GM19240 (cell line): ENCODE measurements around the gene AKAP17A.
A peak's percentile ranks its signal among the peaks of the same experiment; 100 is the strongest.

ENCODE experiments used
- DNase-seq: peaks from one replicate; pipeline ENCODE4 v3.0.0; 2011; ENCODE audit warnings: low spot score; ENCODE audit not compliant: insufficient read length

Gene AKAP17A

GRCh38 chrX:1582686-1583437, 8.5 kb upstream of the AKAP17A start:
- no peak for DNase-seq

- no peak for DNase-seq
Measured at GRCh38 chrX:1584237-1585011, 7.0 kb upstream of the AKAP17A start.

- no peak for DNase-seq
Measured at GRCh38 chrX:1587161-1587560, 4.2 kb upstream of the AKAP17A start.

- no peak for DNase-seq
Measured at GRCh38 chrX:1589356-1590130, 1.9 kb upstream of the AKAP17A start.

- no peak for DNase-seq
Measured at GRCh38 chrX:1591863-1592469, 562 bp downstream of the AKAP17A start.

- peak; percentile 60 for DNase-seq
Measured at GRCh38 chrX:1592470-1593142, 1.2 kb downstream of the AKAP17A start.

- no peak for DNase-seq
Measured at GRCh38 chrX:1593286-1594271, 2.2 kb downstream of the AKAP17A start.

GRCh38 chrX:1595711-1596060, 4.3 kb downstream of the AKAP17A start:
- DNase-seq: no peak

GRCh38 chrX:1596676-1597344, 5.4 kb downstream of the AKAP17A start:
- DNase-seq: no peak

- no peak for DNase-seq
Measured at GRCh38 chrX:1597345-1598020, 6.1 kb downstream of the AKAP17A start.

- no peak for DNase-seq
Measured at GRCh38 chrX:1598021-1598875, 6.8 kb downstream of the AKAP17A start.

GRCh38 chrX:1598876-1599790, 7.7 kb downstream of the AKAP17A start:
- DNase-seq: no peak

GRCh38 chrX:1599791-1600405, 8.5 kb downstream of the AKAP17A start:
- no peak for DNase-seq

GRCh38 chrX:1600406-1601050, 9.1 kb downstream of the AKAP17A start:
- DNase-seq: no peak

GRCh38 chrX:1601051-1601767, 9.8 kb downstream of the AKAP17A start:
- no peak for DNase-seq
